Measurements from ENCODE around the gene TFDP2. TPM values are rescaled to one million over a fixed set of nuclear protein-coding genes. Genes with fewer than 3 reads are reported as not detected.
A peak's percentile ranks its signal among the peaks of the same experiment; 100 is the strongest.

Gene TFDP2
- total RNA-seq, 1 donor, result 28.5 TPM

- no peak overlapping the region for H3K4me3 ChIP-seq (ENCODE audit: low read depth, low read length)
- TF ChIP-seq CTCF (IDR thresholded peaks at IDR 0.05; ENCODE audit: insufficient read depth, low read length), result no peak
- DNase-seq (ENCODE audit: low read depth), result no peak
Observed at GRCh38 chr3:142026333-142026732, 123.0 kb downstream of the TFDP2 start.

DNA sequence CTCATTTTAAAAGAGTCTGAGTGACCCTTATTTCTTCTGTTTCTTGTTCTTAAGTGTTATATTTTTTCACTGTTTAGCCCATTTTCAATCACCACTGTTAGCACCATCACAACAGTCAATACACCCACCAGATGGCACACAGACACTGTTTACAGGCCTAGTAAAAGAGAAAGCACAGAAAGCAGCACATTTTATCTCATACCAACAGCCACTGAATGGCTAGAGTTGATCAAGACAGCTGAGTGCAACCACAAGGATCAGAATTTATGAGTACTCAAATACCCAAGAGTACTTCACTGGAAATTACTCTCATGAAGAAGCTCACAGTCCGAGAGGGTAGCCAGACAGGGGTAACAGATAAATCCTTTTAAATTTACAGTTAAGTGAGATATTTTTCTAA lies 127.0 kb downstream of the TFDP2 start:
- DNase-seq (ENCODE audit: low read depth), result no peak
- no peak overlapping the region for H3K4me3 ChIP-seq (ENCODE audit: low read depth, low read length)
- no peak for TF ChIP-seq CTCF (IDR thresholded peaks at IDR 0.05; ENCODE audit: insufficient read depth, low read length)

- no peak for TF ChIP-seq CTCF (IDR thresholded peaks at IDR 0.05; ENCODE audit: insufficient read depth, low read length)
- no peak for DNase-seq (ENCODE audit: low read depth)
- H3K4me3 ChIP-seq (ENCODE audit: low read depth, low read length), result no peak overlapping the region
Observed at GRCh38 chr3:142021127-142021526, 128.2 kb downstream of the TFDP2 start.

- TF ChIP-seq CTCF (IDR thresholded peaks at IDR 0.05; ENCODE audit: insufficient read depth, low read length), result no peak
- H3K4me3 ChIP-seq (ENCODE audit: low read depth, low read length), result no peak overlapping the region
- DNase-seq (ENCODE audit: low read depth), result no peak
Observed at GRCh38 chr3:142019794-142020320, 129.5 kb downstream of the TFDP2 start.

DNA sequence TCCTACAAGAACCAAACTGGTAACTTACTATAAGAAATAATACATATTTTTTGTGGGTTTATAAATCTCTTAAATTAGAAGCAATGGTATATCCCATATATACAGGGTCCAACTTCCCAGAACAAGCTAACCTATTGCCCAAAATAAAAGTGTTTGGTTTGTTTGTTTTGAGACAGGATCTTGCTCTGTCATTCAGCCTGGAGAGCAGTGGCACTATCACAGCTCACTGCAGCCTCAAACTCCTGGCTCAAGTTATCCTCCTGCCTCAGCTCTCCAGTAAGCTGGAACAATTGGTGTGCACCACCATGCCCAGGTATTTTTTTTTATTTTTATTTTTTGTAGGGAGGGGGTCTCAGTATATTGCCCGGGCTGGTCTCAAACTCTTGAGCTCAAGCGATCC lies 135.4 kb downstream of the TFDP2 start:
- no peak for DNase-seq (ENCODE audit: low read depth)
- no peak overlapping the region for H3K4me3 ChIP-seq (ENCODE audit: low read depth, low read length)
- TF ChIP-seq CTCF (IDR thresholded peaks at IDR 0.05; ENCODE audit: insufficient read depth, low read length), result no peak

GRCh38 chr3:142013326-142013980 lies 135.9 kb downstream of the TFDP2 start:
- DNase-seq (ENCODE audit: low read depth), result peak; percentile 14
- no peak for TF ChIP-seq CTCF (IDR thresholded peaks at IDR 0.05; ENCODE audit: insufficient read depth, low read length)
- no peak overlapping the region for H3K4me3 ChIP-seq (ENCODE audit: low read depth, low read length)

- DNase-seq (ENCODE audit: low read depth), result no peak
- TF ChIP-seq CTCF (IDR thresholded peaks at IDR 0.05; ENCODE audit: insufficient read depth, low read length), result no peak
- H3K4me3 ChIP-seq (ENCODE audit: low read depth, low read length), result no peak overlapping the region
Observed at GRCh38 chr3:142009029-142009428, 140.3 kb downstream of the TFDP2 start.
